ENCODE measurements around the gene SLC30A3.

GRCh38 chr2:27236626-27237025 lies 26.2 kb downstream of the SLC30A3 start:
- TF ChIP-seq CTCF (IDR thresholded peaks at IDR 0.05 in 4 of 5, conservative IDR thresholded peaks at IDR 0.05 in 1 of 5): no peak
- TF ChIP-seq POLR2A (IDR thresholded peaks at IDR 0.05): no peak

Data from gastrocnemius medialis (tissue), 4 donors.